Retina (tissue), 1 donor: ENCODE measurements around the gene MMAA.
"Not testable (repeated sequence)": the region's sequence is repeated elsewhere in the genome, so short reads cannot be mapped to it uniquely, and the experiment has no call there.

Experiments
- DNase-seq: peaks from one replicate; pipeline ENCODE4 v3.0.0-alpha.2; 2016

Gene MMAA

GRCh38 chr4:145618932-145619638 lies at the start of gene MMAA:
Gene MMAA, plus strand, starts transcription at chr4:145619385. Its CDS starts 19,755 bp downstream, at chr4:145639140.
- DNase-seq: peak; percentile 96

GRCh38 chr4:145574546-145574945 lies 44.6 kb upstream of the MMAA start:
- DNase-seq: not testable (repeated sequence)

- DNase-seq: no peak
Observed at GRCh38 chr4:145580906-145581305, 38.3 kb upstream of the MMAA start.

- DNase-seq: no peak
Observed at GRCh38 chr4:145583191-145584055, 35.8 kb upstream of the MMAA start.

GRCh38 chr4:145587088-145587754 lies 32.0 kb upstream of the MMAA start:
- no peak for DNase-seq

GRCh38 chr4:145589381-145589780 lies 29.8 kb upstream of the MMAA start:
- not testable (repeated sequence) for DNase-seq

GRCh38 chr4:145589916-145590702 lies 29.1 kb upstream of the MMAA start:
- no peak for DNase-seq

GRCh38 chr4:145602129-145602760 lies 16.9 kb upstream of the MMAA start:
- no peak for DNase-seq

GRCh38 chr4:145605941-145606340 lies 13.2 kb upstream of the MMAA start:
- DNase-seq: no peak

GRCh38 chr4:145609481-145610427 lies 9.4 kb upstream of the MMAA start:
- peak; percentile 61 for DNase-seq

- DNase-seq: no peak
Observed at GRCh38 chr4:145613566-145614232, 5.5 kb upstream of the MMAA start.

- no peak for DNase-seq
Observed at GRCh38 chr4:145614233-145614610, 5.0 kb upstream of the MMAA start.

- no peak for DNase-seq
Observed at GRCh38 chr4:145618210-145618931, 814 bp upstream of the MMAA start.

GRCh38 chr4:145619639-145619996 lies 433 bp downstream of the MMAA start:
- no peak for DNase-seq

GRCh38 chr4:145622067-145622466 lies 2.9 kb downstream of the MMAA start:
- not testable (repeated sequence) for DNase-seq

GRCh38 chr4:145623831-145624230 lies 4.6 kb downstream of the MMAA start:
- no peak for DNase-seq

GRCh38 chr4:145625677-145626622 lies 6.8 kb downstream of the MMAA start:
- DNase-seq: no peak

- no peak for DNase-seq
Observed at GRCh38 chr4:145626623-145626982, 7.4 kb downstream of the MMAA start.

- DNase-seq: no peak
Observed at GRCh38 chr4:145635117-145635516, 15.9 kb downstream of the MMAA start.
